BJ (cell line): ENCODE data around the gene SLC35E3. TPM values are rescaled to one million over a fixed set of nuclear protein-coding genes. Genes with fewer than 3 reads are reported as not detected.
A peak's percentile ranks its signal among the peaks of the same experiment; 100 is the strongest.
"Not testable (repeated sequence)": the region's sequence is repeated elsewhere in the genome, so short reads cannot be mapped to it uniquely, and the experiment has no call there.

Source experiments
- CTCF ChIA-PET: fragments of 350-600 bp; formaldehyde crosslinking; extraction: SDS; loops from one replicate; lab custom pipeline; 2021; ENCODE audit warnings: antibody characterized with exemption, inconsistent platforms; lab: Yijun Ruan, JAX
- POLR2A ChIA-PET: fragments of 300-600 bp; sonication (Branson Sonifier 250); formaldehyde crosslinking; extraction: SDS; loops from one replicate; lab custom pipeline; 2021; ENCODE audit warnings: antibody characterized with exemption; lab: Charles Lee
- DNase-seq: peaks from one replicate; pipeline ENCODE4 v3.0.0-alpha.2; 2011; ENCODE audit warnings: low read depth
- H3K27me3 ChIP-seq: 2 replicates; pipeline ENCODE4 v1.6.0; 2011; ENCODE audit warnings: low read length; ENCODE audit not compliant: control insufficient read depth, insufficient read depth
- H3K36me3 ChIP-seq: 2 replicates; pipeline ENCODE4 v1.5.1; 2011; ENCODE audit warnings: low read length; ENCODE audit not compliant: control insufficient read depth, insufficient read depth
- H3K4me3 ChIP-seq: 2 replicates; pipeline ENCODE4 v1.5.1; 2011; ENCODE audit warnings: low read depth, mild to moderate bottlenecking, control low read depth, low read length
- CTCF ChIP-seq: IDR thresholded peaks from 2 replicates; pipeline ENCODE4 v1.5.1; 2011; ENCODE audit warnings: low read depth, mild to moderate bottlenecking, control low read depth, inconsistent platforms, low read length, moderate library complexity; ENCODE audit not compliant: insufficient read depth
- polyA plus RNA-seq: library from polyadenylated mRNA; depleted of rRNA; stranded (reverse); fragments of >200 nt; gene quantifications from 2 replicates; pipeline ENCODE4 v1.2.3, GENCODE V29; 2011

The SLC35E3 gene
- polyA plus RNA-seq, 1 experiment, result 5.7 TPM

DNA sequence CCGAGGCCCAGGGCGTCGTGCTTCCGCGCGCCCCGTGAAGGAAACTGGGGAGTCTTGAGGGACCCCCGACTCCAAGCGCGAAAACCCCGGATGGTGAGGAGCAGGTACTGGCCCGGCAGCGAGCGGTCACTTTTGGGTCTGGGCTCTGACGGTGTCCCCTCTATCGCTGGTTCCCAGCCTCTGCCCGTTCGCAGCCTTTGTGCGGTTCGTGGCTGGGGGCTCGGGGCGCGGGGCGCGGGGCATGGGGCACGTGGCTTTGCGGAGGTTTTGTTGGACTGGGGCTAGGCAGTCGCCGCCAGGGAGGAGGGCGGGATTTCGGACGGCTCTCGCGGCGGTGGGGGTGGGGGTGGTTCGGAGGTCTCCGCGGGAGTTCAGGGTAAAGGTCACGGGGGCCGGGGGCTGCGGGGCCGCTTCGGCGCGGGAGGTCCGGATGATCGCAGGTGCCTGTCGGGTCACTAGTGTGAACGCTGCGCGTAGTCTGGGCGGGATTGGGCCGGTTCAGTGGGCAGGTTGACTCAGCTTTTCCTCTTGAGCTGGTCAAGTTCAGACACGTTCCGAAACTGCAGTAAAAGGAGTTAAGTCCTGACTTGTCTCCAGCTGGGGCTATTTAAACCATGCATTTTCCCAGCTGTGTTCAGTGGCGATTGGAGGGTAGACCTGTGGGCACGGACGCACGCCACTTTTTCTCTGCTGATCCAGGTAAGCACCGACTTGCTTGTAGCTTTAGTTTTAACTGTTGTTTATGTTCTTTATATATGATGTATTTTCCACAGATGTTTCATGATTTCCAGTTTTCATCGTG is 62.6 kb downstream of the SLC35E3 start:
- ChIA-PET CTCF (interaction anchor here (0.6 to 1.8 kb wide), 8 partner anchors 9 to 459 kb away, joined by 3 to 16 read pairs (median 4); no protein-coding TSS in a partner anchor), POLR2A (interaction anchor here (0.6 to 1.1 kb wide), 3 partner anchors 22 to 63 kb away, joined by 4 to 7 read pairs (median 5); partner anchors contain the start of gene SLC35E3)
- H3K36me3 ChIP-seq, result peaks cover 5% of the 10 kb centered on the region; the same call in 1 of the 2 replicates

DNA sequence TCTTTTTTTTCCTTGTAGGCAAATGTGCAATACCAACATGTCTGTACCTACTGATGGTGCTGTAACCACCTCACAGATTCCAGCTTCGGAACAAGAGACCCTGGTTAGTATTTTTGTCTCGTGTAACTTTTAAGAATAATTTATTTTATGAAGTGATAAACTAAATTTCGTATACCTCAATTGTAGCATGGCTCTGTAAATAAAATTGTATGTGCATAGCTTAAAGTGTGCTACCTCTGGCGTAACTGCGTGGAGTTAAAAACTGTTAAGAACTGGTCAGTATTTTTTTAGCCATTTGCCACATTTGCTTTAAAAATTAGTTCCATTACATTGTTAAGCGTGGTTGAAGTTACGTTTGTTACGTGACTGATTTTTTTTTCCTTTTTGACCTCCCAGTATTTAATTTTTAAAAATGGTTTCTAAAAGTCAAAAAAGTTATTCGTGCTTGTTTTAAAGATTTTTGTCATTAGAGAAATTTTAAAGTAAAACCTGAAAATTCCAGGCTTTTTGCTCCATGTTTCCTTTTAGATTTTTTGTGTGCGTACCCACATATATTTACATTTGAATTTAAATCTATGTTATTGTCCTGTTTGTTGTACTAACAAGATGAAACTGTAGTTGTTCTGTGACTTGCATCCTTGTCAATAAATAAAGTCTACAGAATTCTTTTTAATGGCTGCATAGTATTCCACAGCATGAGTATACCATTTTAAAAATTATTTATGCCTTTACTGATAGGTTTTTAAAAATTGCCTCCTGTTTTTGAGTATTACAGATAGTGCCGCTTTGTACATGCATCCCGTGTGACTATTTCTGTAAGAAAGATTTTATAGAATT is 63.4 kb downstream of the SLC35E3 start:
- H3K4me3 ChIP-seq, result peak overlapping the region; percentile 100
- H3K27me3 ChIP-seq, result no peaks in the 10 kb centered on the region
- ChIA-PET CTCF (interaction anchor here (0.6 to 1.8 kb wide), 7 partner anchors 8 to 460 kb away, joined by 3 to 6 read pairs (median 3); no protein-coding TSS in a partner anchor), POLR2A (interaction anchor here (0.9 to 1.1 kb wide), 2 partner anchors 22 to 63 kb away, joined by 4 to 7 read pairs; partner anchors contain the start of gene SLC35E3)
- no peak for TF ChIP-seq CTCF
- DNase-seq, result no peak
- H3K36me3 ChIP-seq, result peaks cover 5% of the 10 kb centered on the region; the same call in 1 of the 2 replicates

More for the DNA sequence above, 62.6 kb downstream of the SLC35E3 start:
- TF ChIP-seq CTCF, result no peak
- peak overlapping the region; percentile 100 for H3K4me3 ChIP-seq
- peak; percentile 71 for DNase-seq
- no peaks in the 10 kb centered on the region for H3K27me3 ChIP-seq

- DNase-seq, CTCF ChIA-PET, H3K36me3 ChIP-seq, POLR2A ChIA-PET, H3K27me3 ChIP-seq: not testable (repeated sequence)
- H3K4me3 ChIP-seq, result peak overlapping the region; percentile 100
Measured at GRCh38 chr12:68810027-68810389, 64.0 kb downstream of the SLC35E3 start.

GRCh38 chr12:68811573-68811972 is 65.6 kb downstream of the SLC35E3 start:
- POLR2A ChIA-PET, H3K27me3 ChIP-seq, DNase-seq, H3K36me3 ChIP-seq: not testable (repeated sequence)
- H3K4me3 ChIP-seq, result peak overlapping the region; percentile 16; the same call in 1 of the 2 replicates
- CTCF ChIA-PET, result interaction anchor here (0.7 kb wide), 1 partner anchor 19 kb away, joined by 3 read pairs; no protein-coding TSS in a partner anchor

GRCh38 chr12:68812553-68813241 is 66.7 kb downstream of the SLC35E3 start:
- H3K27me3 ChIP-seq, result no peaks in the 10 kb centered on the region
- DNase-seq, result no peak
- H3K4me3 ChIP-seq, result peak overlapping the region; percentile 24
- no peak for TF ChIP-seq CTCF
- ChIA-PET CTCF (interaction anchor here (1.2 kb wide), 1 partner anchor 18 kb away, joined by 6 read pairs; no protein-coding TSS in a partner anchor), POLR2A (interaction anchor here (0.6 to 1.1 kb wide), 2 partner anchors 24 to 188 kb away, joined by 3 to 14 read pairs; no protein-coding TSS in a partner anchor)
- H3K36me3 ChIP-seq, result peaks cover 10% of the 10 kb centered on the region
